Measurements from ENCODE around the gene SMIM33.

Gene SMIM33

GRCh38 chr5:139472386-139473030, 1.7 kb downstream of the SMIM33 start:
- H3K27ac ChIP-seq: no peak overlapping the region

GRCh38 chr5:139473105-139473504, 2.3 kb downstream of the SMIM33 start:
- Histone ChIP-seq H3K4me3 (ENCODE audit: low read depth, low read length) (no peak overlapping the region), H3K9me3 (ENCODE audit: control insufficient read depth, low read length) (no peaks in the 10 kb centered on the region), H3K27me3 (ENCODE audit: control insufficient read depth, insufficient read depth, low read length) (no peaks in the 10 kb centered on the region), H3K4me1 (no peaks in the 10 kb centered on the region), H3K79me2 (no peaks in the 10 kb centered on the region), H2AFZ (no peak overlapping the region), H3K36me3 (ENCODE audit: control insufficient read depth, insufficient read depth, low read length) (no peaks in the 10 kb centered on the region), H3K4me2 (ENCODE audit: low read length) (no peak overlapping the region), H3K9ac (no peak overlapping the region), H3K27ac (peak overlapping the region; percentile 44)
- TF ChIP-seq CTCF (IDR thresholded peaks at IDR 0.05): no peak

More at GRCh38 chr5:139472386-139473030, 1.7 kb downstream of the SMIM33 start:
- H3K4me3 ChIP-seq (ENCODE audit: low read depth, low read length): no peak overlapping the region
- TF ChIP-seq CTCF (IDR thresholded peaks at IDR 0.05): no peak
- H3K4me1 ChIP-seq: no peaks in the 10 kb centered on the region
- H3K27me3 ChIP-seq (ENCODE audit: control insufficient read depth, insufficient read depth, low read length): no peaks in the 10 kb centered on the region
- H3K79me2 ChIP-seq: no peaks in the 10 kb centered on the region
- H3K9me3 ChIP-seq (ENCODE audit: control insufficient read depth, low read length): no peaks in the 10 kb centered on the region
- no peak overlapping the region for H3K4me2 ChIP-seq (ENCODE audit: low read length)
- no peak overlapping the region for H3K9ac ChIP-seq
- no peaks in the 10 kb centered on the region for H3K36me3 ChIP-seq (ENCODE audit: control insufficient read depth, insufficient read depth, low read length)
- H2AFZ ChIP-seq: no peak overlapping the region

GRCh38 chr5:139473565-139473964, 2.8 kb downstream of the SMIM33 start:
- H3K27me3 ChIP-seq (ENCODE audit: control insufficient read depth, insufficient read depth, low read length): no peaks in the 10 kb centered on the region
- no peak overlapping the region for H3K4me3 ChIP-seq (ENCODE audit: low read depth, low read length)
- no peaks in the 10 kb centered on the region for H3K4me1 ChIP-seq
- H3K36me3 ChIP-seq (ENCODE audit: control insufficient read depth, insufficient read depth, low read length): no peaks in the 10 kb centered on the region
- no peak overlapping the region for H2AFZ ChIP-seq
- TF ChIP-seq CTCF (IDR thresholded peaks at IDR 0.05): no peak
- no peak overlapping the region for H3K4me2 ChIP-seq (ENCODE audit: low read length)
- H3K27ac ChIP-seq: peak overlapping the region; percentile 44
- H3K9ac ChIP-seq: no peak overlapping the region
- H3K79me2 ChIP-seq: no peaks in the 10 kb centered on the region
- H3K9me3 ChIP-seq (ENCODE audit: control insufficient read depth, low read length): no peaks in the 10 kb centered on the region

- Histone ChIP-seq H3K27ac (no peak overlapping the region), H3K79me2 (no peaks in the 10 kb centered on the region), H3K4me2 (ENCODE audit: low read length) (no peak overlapping the region), H3K4me1 (no peaks in the 10 kb centered on the region), H3K27me3 (ENCODE audit: control insufficient read depth, insufficient read depth, low read length) (no peaks in the 10 kb centered on the region), H3K4me3 (ENCODE audit: low read depth, low read length) (no peak overlapping the region), H3K9me3 (ENCODE audit: control insufficient read depth, low read length) (no peaks in the 10 kb centered on the region), H2AFZ (no peak overlapping the region), H3K36me3 (ENCODE audit: control insufficient read depth, insufficient read depth, low read length) (no peaks in the 10 kb centered on the region), H3K9ac (no peak overlapping the region)
- TF ChIP-seq CTCF (IDR thresholded peaks at IDR 0.05): no peak
Observed at GRCh38 chr5:139474890-139475791, 4.3 kb downstream of the SMIM33 start.

All from parathyroid adenoma (tissue), 2 donors.